H1 (cell line): ENCODE measurements around the gene NFKBIL1. TPM values are rescaled to one million over a fixed set of nuclear protein-coding genes. Genes with fewer than 3 reads are reported as not detected.

Experiments used
- CTCF ChIA-PET: fragments of 300-600 bp; sonication (Branson Sonifier 250); formaldehyde crosslinking; loops from one replicate; lab custom pipeline; 2021; ENCODE audit not compliant: partially characterized antibody; lab: Charles Lee
- POLR2A ChIA-PET: fragments of 300-600 bp; sonication (Branson Sonifier 250); formaldehyde crosslinking; loops from one replicate; lab custom pipeline; 2021; ENCODE audit warnings: inconsistent platforms; ENCODE audit not compliant: partially characterized antibody; lab: Charles Lee
- DNase-seq, 2 experiments: peaks; one replicate each; pipeline versions ENCODE4 v3.0.0 to v3.0.0-alpha.2; 2010 to 2022; ENCODE audit warnings: low spot score in 2 of 2, low read depth in 1 of 2, mixed read lengths in 1 of 2
- FAIRE-seq: peaks from 2 replicates; lab custom pipeline; 2011; peaks lifted over from hg19 to GRCh38; lab: Jason Lieb, UNC
- H2AFZ ChIP-seq: 2 replicates; pipeline ENCODE4 v1.8.1; 2012; ENCODE audit warnings: low read length, inconsistent platforms
- H2AK5ac ChIP-seq: 2 replicates; pipeline ENCODE4 v1.6.1; 2013; ENCODE audit warnings: low read depth, low read length
- H2BK120ac ChIP-seq: replicated peaks from 2 replicates; pipeline ENCODE3; 2013; ENCODE audit warnings: low read depth, low read length, inconsistent platforms
- H2BK12ac ChIP-seq: 2 replicates; pipeline ENCODE4 v1.6.1; 2013; ENCODE audit warnings: low read depth, low read length
- H2BK15ac ChIP-seq: 2 replicates; pipeline ENCODE4 v1.6.1; 2013; ENCODE audit warnings: low read length
- H2BK20ac ChIP-seq: 2 replicates; pipeline ENCODE4 v1.6.1; 2013; ENCODE audit warnings: low read length
- H2BK5ac ChIP-seq: 2 replicates; pipeline ENCODE4 v1.6.1; 2013; ENCODE audit warnings: low read depth, low read length
- H3K14ac ChIP-seq: 2 replicates; pipeline ENCODE4 v1.6.1; 2013; ENCODE audit warnings: inconsistent platforms; ENCODE audit not compliant: insufficient read length
- H3K18ac ChIP-seq: 2 replicates; pipeline ENCODE4 v1.6.1; 2013; ENCODE audit warnings: low read length; ENCODE audit errors: extremely low read depth
- H3K23ac ChIP-seq: 2 replicates; pipeline ENCODE4 v1.6.1; 2013; ENCODE audit warnings: inconsistent platforms; ENCODE audit not compliant: insufficient read length
- H3K23me2 ChIP-seq: 2 replicates; pipeline ENCODE4 v1.6.1; 2013; ENCODE audit warnings: low read depth, low read length
- H3K27ac ChIP-seq: 2 replicates; pipeline ENCODE4 v1.6.1; 2011; ENCODE audit warnings: low read depth, low read length, inconsistent platforms
- H3K27me3 ChIP-seq, 4 experiments: replicated peaks in 1 of 4; 1 replicate in 1 of 4; 2 replicates in 3 of 4; pipeline versions ENCODE4 v1.6.1 to v1.8.1; 2011 to 2013; ENCODE audit warnings: low read length in 3 of 4, mild to moderate bottlenecking in 3 of 4, inconsistent platforms in 2 of 4, mixed read lengths in 2 of 4, moderate library complexity in 1 of 4; ENCODE audit not compliant: control insufficient read depth in 3 of 4, insufficient read depth in 3 of 4; ENCODE audit errors: extremely low read depth in 1 of 4
- H3K36me3 ChIP-seq, 4 experiments: 2 replicates each; pipeline versions ENCODE4 v1.6.1 to v1.8.1; 2011 to 2013; ENCODE audit warnings: mild to moderate bottlenecking in 4 of 4, low read length in 3 of 4, moderate library complexity in 2 of 4, control low read depth in 1 of 4, inconsistent platforms in 1 of 4; ENCODE audit not compliant: insufficient read depth in 4 of 4, control insufficient read depth in 2 of 4
- H3K4ac ChIP-seq: replicated peaks from 2 replicates; pipeline ENCODE3; 2013; ENCODE audit warnings: low read length, low read depth, mixed read lengths, inconsistent platforms; ENCODE audit not compliant: insufficient read length
- H3K4me1 ChIP-seq, 4 experiments: replicated peaks in 1 of 4; 1 replicate in 1 of 4; 2 replicates in 3 of 4; pipeline versions ENCODE4 v1.6.1 to v1.8.1; 2011 to 2013; ENCODE audit warnings: low read length in 3 of 4, inconsistent platforms in 2 of 4, mixed read lengths in 1 of 4; ENCODE audit not compliant: insufficient read depth in 4 of 4, control insufficient read depth in 3 of 4
- H3K4me2 ChIP-seq, 2 experiments: 2 replicates each; pipeline versions ENCODE4 v1.6.1 to v1.8.1; 2011 to 2013; ENCODE audit warnings: low read depth in 2 of 2, low read length in 2 of 2, control low read depth in 1 of 2, inconsistent platforms in 1 of 2, mild to moderate bottlenecking in 1 of 2; ENCODE audit not compliant: insufficient read depth in 1 of 2
- H3K4me3 ChIP-seq, 4 experiments: fragments of 200-600, 300-600 bp in 1 of 4; sonication (generic), shearing (Covaris generic), sonication (Bioruptor Twin) in 1 of 4; 2 replicates each; pipeline versions ENCODE4 v1.5.1 to v1.8.1; 2011 to 2016; ENCODE audit warnings: low read length in 4 of 4, low read depth in 3 of 4, control low read depth in 2 of 4, inconsistent platforms in 2 of 4, mild to moderate bottlenecking in 2 of 4, mixed read lengths in 1 of 4, moderate library complexity in 1 of 4; ENCODE audit not compliant: insufficient read depth in 2 of 4; ENCODE audit errors: extremely low read depth in 1 of 4
- H3K56ac ChIP-seq: replicated peaks from 2 replicates; pipeline ENCODE3; 2013; ENCODE audit warnings: low read depth, mild to moderate bottlenecking, mixed read lengths, low read length, inconsistent platforms; ENCODE audit not compliant: insufficient read length
- H3K79me1 ChIP-seq: 2 replicates; pipeline ENCODE4 v1.6.1; 2013; ENCODE audit warnings: low read depth, low read length, control low read depth
- H3K79me2 ChIP-seq, 2 experiments: 2 replicates each; pipeline versions ENCODE4 v1.6.1 to v1.8.1; 2012 to 2013; ENCODE audit warnings: low read length in 2 of 2, mild to moderate bottlenecking in 2 of 2, inconsistent platforms in 1 of 2; ENCODE audit not compliant: insufficient read depth in 2 of 2, control insufficient read depth in 1 of 2
- H3K9ac ChIP-seq, 4 experiments: replicated peaks in 1 of 4; 1 replicate in 1 of 4; 2 replicates in 3 of 4; pipeline versions ENCODE4 v1.6.1 to v1.8.1; 2011 to 2013; ENCODE audit warnings: low read depth in 3 of 4, low read length in 3 of 4, control low read depth in 2 of 4, mild to moderate bottlenecking in 2 of 4, moderate library complexity in 2 of 4, inconsistent platforms in 1 of 4; ENCODE audit errors: extremely low read depth in 1 of 4
- H3K9me3 ChIP-seq, 2 experiments: 2 replicates each; pipeline versions ENCODE4 v1.6.1 to v1.8.1; 2012 to 2013; ENCODE audit warnings: mild to moderate bottlenecking in 2 of 2, moderate library complexity in 2 of 2, control low read depth in 1 of 2, inconsistent platforms in 1 of 2, low read depth in 1 of 2, low read length in 1 of 2, mixed read lengths in 1 of 2; ENCODE audit not compliant: insufficient read depth in 2 of 2
- H4K20me1 ChIP-seq, 2 experiments: replicated peaks in 1 of 2; 2 replicates each; pipeline versions ENCODE3 to v1.8.1; 2011 to 2013; ENCODE audit warnings: inconsistent platforms in 2 of 2, low read length in 2 of 2, mild to moderate bottlenecking in 1 of 2; ENCODE audit not compliant: insufficient read depth in 2 of 2, control insufficient read depth in 1 of 2
- H4K5ac ChIP-seq: 2 replicates; pipeline ENCODE4 v1.6.1; 2013; ENCODE audit warnings: low read length, low read depth, mixed read lengths, inconsistent platforms; ENCODE audit not compliant: insufficient read length
- H4K8ac ChIP-seq: 2 replicates; pipeline ENCODE4 v1.8.0; 2013; ENCODE audit warnings: mild to moderate bottlenecking, moderate library complexity, low read length, inconsistent platforms; ENCODE audit not compliant: insufficient read depth; ENCODE audit errors: extremely low read depth
- H4K91ac ChIP-seq: replicated peaks from 2 replicates; pipeline ENCODE3; 2013; ENCODE audit warnings: low read length, mixed read lengths, inconsistent platforms; ENCODE audit not compliant: insufficient read length
- BCL11A ChIP-seq, 2 experiments: IDR thresholded peaks; one replicate each; pipeline ENCODE4 v1.6.1; 2011; ENCODE audit warnings: low read depth in 2 of 2, low read length in 2 of 2, mild to moderate bottlenecking in 2 of 2
- CREB1 ChIP-seq: IDR thresholded peaks from 2 replicates; pipeline ENCODE4 v1.6.1; 2012; ENCODE audit warnings: inconsistent platforms
- EP300 ChIP-seq, 2 experiments: IDR thresholded peaks; 1 replicate in 1 of 2; 2 replicates in 1 of 2; pipeline ENCODE4 v1.6.1; 2011 to 2012; ENCODE audit warnings: low read depth in 2 of 2, low read length in 2 of 2, mild to moderate bottlenecking in 2 of 2, borderline replicate concordance in 1 of 2, inconsistent platforms in 1 of 2, moderate library complexity in 1 of 2
- FOSL1 ChIP-seq: IDR thresholded peaks from 2 replicates; pipeline ENCODE4 v1.6.1; 2011; ENCODE audit warnings: mild to moderate bottlenecking, low read depth, low read length, moderate library complexity; ENCODE audit not compliant: insufficient read depth
- HDAC6 ChIP-seq: IDR thresholded peaks from one replicate; pipeline ENCODE4 v1.7.1; 2012; ENCODE audit warnings: low read depth, mild to moderate bottlenecking, inconsistent platforms, low read length, moderate library complexity
- JUND ChIP-seq: IDR thresholded peaks from 2 replicates; pipeline ENCODE4 v1.6.1; 2011; ENCODE audit warnings: mild to moderate bottlenecking, improper control_type of control experiment, low read length
- KDM4A ChIP-seq: IDR thresholded peaks from one replicate; pipeline ENCODE4 v1.7.1; 2012; ENCODE audit warnings: low read depth, mild to moderate bottlenecking, moderate library complexity, low read length, inconsistent platforms; ENCODE audit not compliant: severe bottlenecking
- RNF2 ChIP-seq: fragments of 200-900, 300-1000 bp; sonication (generic); IDR thresholded peaks from 2 replicates; pipeline ENCODE4 v1.7.1; 2016; ENCODE audit warnings: borderline replicate concordance, low read depth, mild to moderate bottlenecking, antibody characterized with exemption, low read length; ENCODE audit not compliant: poor library complexity, severe bottlenecking; ENCODE audit errors: missing control alignments
- YY1 ChIP-seq: IDR thresholded peaks from 2 replicates; pipeline ENCODE4 v1.6.1; 2011; ENCODE audit warnings: low read depth, mild to moderate bottlenecking, low read length
- ZNF274 ChIP-seq: IDR thresholded peaks from 2 replicates; pipeline ENCODE4 v1.7.0; 2012; ENCODE audit warnings: low read length, borderline replicate concordance; ENCODE audit errors: extremely low read depth
- WGBS, 2 experiments: shearing (Covaris generic) in 1 of 2; methylation state at CpG; one replicate each; pipeline versions ENCODE4 v1.1.6 to v1.1.7; 2013 to 2015; ENCODE audit warnings: low lambda C conversion rate in 2 of 2, mixed read lengths in 2 of 2, inconsistent platforms in 1 of 2, low coverage in 1 of 2, missing lambda C conversion rate in 1 of 2; ENCODE audit not compliant: insufficient replicate concordance in 2 of 2, insufficient coverage in 1 of 2, insufficient read length in 1 of 2; ENCODE audit errors: extremely low coverage in 1 of 2, missing lambda C conversion rate in 1 of 2; 5-methylcytosine and 5-hydroxymethylcytosine counted together
- polyA plus RNA-seq, 7 experiments: library from polyadenylated mRNA; depleted of rRNA in 3 of 7; stranded (reverse) in 5 of 7; unstranded in 2 of 7; fragments of >200 nt in 5 of 7; fragments of 200-250 nt in 2 of 7; gene quantifications; 1 replicate in 5 of 7; 2 replicates in 1 of 7; 4 replicates in 1 of 7; pipeline versions ENCODE4 v1.2.1 to v1.2.3, GENCODE V29; 2011 to 2013; ENCODE audit warnings: missing spikeins in 2 of 7, mixed read lengths in 2 of 7
- total RNA-seq: library from RNA; stranded (reverse); fragmentation: NEBNext Ultra II Directional; extraction: Animal tissue kit (Norgen Biotek cat#: 25700); gene quantifications from 2 replicates; pipeline ENCODE4 v1.2.1, GENCODE V29; 2021

NFKBIL1 gene
- total and polyA plus RNA-seq, 2 of the 8 experiments (the other 6 are each of a cell fraction or from before 2014, with no cell fraction given) = 7.5 to 11.2 TPM

GRCh38 chr6:31548544-31548873 lies 1.1 kb downstream of the NFKBIL1 start:
- Histone ChIP-seq H3K79me1 (no peaks in the 10 kb centered on the region; the same call in 1 of the 2 replicates), H2BK12ac (no peak overlapping the region), H3K4me1 (peaks cover 0 to 8% (median 5%) of the 10 kb centered on the region in 4 experiments; a peak in 5 of 7 replicates), H2AK5ac (no peak overlapping the region), H3K79me2 (peaks cover 0 to 9% of the 10 kb centered on the region in 2 experiments; a peak in 1 of 4 replicates), H4K91ac (no peak overlapping the region), H3K4me3 (peak overlapping the region in 1 of 4 experiments; percentile 70; a peak in 1 of 8 replicates), H2AFZ (no peak overlapping the region), H3K14ac (no peak overlapping the region), H2BK20ac (no peak overlapping the region), H3K56ac (no peak overlapping the region), H2BK5ac (no peak overlapping the region), H3K27ac (no peak overlapping the region), H4K20me1 (no peaks in the 10 kb centered on the region), H3K23me2 (peaks cover 2% of the 10 kb centered on the region; the same call in 1 of the 2 replicates), H3K9ac (no peak overlapping the region), H3K36me3 (peaks cover 0 to 4% (median 3%) of the 10 kb centered on the region in 4 experiments; a peak in 4 of 8 replicates), H3K4ac (no peak overlapping the region), H2BK120ac (no peak overlapping the region), H3K18ac (no peak overlapping the region), H3K27me3 (no peaks in the 10 kb centered on the region), H3K9me3 (no peaks in the 10 kb centered on the region), H3K23ac (no peak overlapping the region), H3K4me2 (peak overlapping the region in 1 of 2 experiments; percentile 32; a peak in 1 of 4 replicates), H2BK15ac (no peak overlapping the region), H4K5ac (no peak overlapping the region), H4K8ac (no peak overlapping the region)
- DNase-seq (no peak), FAIRE-seq (no peak)
- ChIA-PET CTCF (interaction anchor here (0.8 to 24.7 kb wide), 7 partner anchors 16 to 175 kb away, joined by 3 to 613 read pairs (median 3); partner anchors contain the start of genes LST1, LTB, MPIG6B and NCR3), POLR2A (interaction anchor here (0.6 to 18.4 kb wide), 13 partner anchors 8 to 121 kb away, joined by 3 to 428 read pairs (median 4); partner anchors contain the start of genes BAG6, C6orf47, LY6G5B and MCCD1)
- 84% methylated on average over 2 of the region's 2 CpGs; no CpG with 5 or more reads in 1 of the 2 experiments for WGBS, 2 experiments
- TF ChIP-seq FOSL1 (no peak), JUND (no peak), HDAC6 (no peak), CREB1 (no peak), RNF2 (no peak), KDM4A (no peak), EP300 (IDR thresholded peaks at IDR 0.05; ENCODE audit: borderline replicate concordance in 1 of 2, low read depth in 2 of 2, low read length in 2 of 2) (no peak), ZNF274 (no peak), BCL11A (IDR thresholded peaks at IDR 0.05; ENCODE audit: low read depth in 2 of 2, low read length in 2 of 2) (no peak), YY1 (no peak)
